Caco-2 (cell line): ENCODE data around the gene SPOCK1. TPM values are rescaled to one million over a fixed set of nuclear protein-coding genes. Genes with fewer than 3 reads are reported as not detected.

Experiments
- BruUV-seq: library from RNA; stranded (reverse); fragments of 400-500 nt; replicated peaks from 2 replicates; lab custom pipeline; 2021; lab: Mats Ljungman, UMichigan
- CTCF ChIA-PET: fragments of 300-600 bp; sonication (Branson Sonifier 250); formaldehyde crosslinking; loops from one replicate; lab custom pipeline; 2022; ENCODE audit warnings: antibody characterized with exemption; lab: Charles Lee
- POLR2A ChIA-PET: fragments of 300-600 bp; sonication (Branson Sonifier 250); formaldehyde crosslinking; loops from one replicate; lab custom pipeline; 2022; ENCODE audit warnings: antibody characterized with exemption; lab: Charles Lee
- DNase-seq, 2 experiments: peaks; one replicate each; pipeline versions ENCODE4 v3.0.0 to v3.0.0-alpha.2; 2020 to 2022
- H3K27me3 ChIP-seq: replicated peaks from 2 replicates; pipeline ENCODE4 v1.6.0; 2011; ENCODE audit warnings: low read length; ENCODE audit not compliant: control insufficient read depth, insufficient read depth
- H3K36me3 ChIP-seq: 2 replicates; pipeline ENCODE4 v1.5.1; 2011; ENCODE audit warnings: low read length; ENCODE audit not compliant: control insufficient read depth, insufficient read depth
- H3K4me1 ChIP-seq: fragments of 250-450 bp; sonication (Bioruptor Pico); 2 replicates; pipeline ENCODE4 v1.5.1; 2020; ENCODE audit warnings: mild to moderate bottlenecking
- H3K4me3 ChIP-seq: 2 replicates; pipeline ENCODE4 v1.5.1; 2011; ENCODE audit warnings: low read depth, mild to moderate bottlenecking, control low read depth, low read length
- H3K9me3 ChIP-seq: fragments of 250-450 bp; sonication (Bioruptor Pico); 2 replicates; pipeline ENCODE4 v1.5.1; 2020; ENCODE audit warnings: mild to moderate bottlenecking, moderate library complexity
- H3K27ac Mint-ChIP-seq: one replicate; pipeline ENCODE4 v1.8.0; 2022; ENCODE audit warnings: mixed read lengths; ENCODE audit not compliant: unreplicated experiment
- H3K27me3 Mint-ChIP-seq: one replicate; pipeline ENCODE4 v1.8.0; 2022; ENCODE audit warnings: mixed read lengths; ENCODE audit not compliant: insufficient read depth, unreplicated experiment
- H3K36me3 Mint-ChIP-seq: one replicate; pipeline ENCODE4 v1.8.0; 2022; ENCODE audit warnings: mild to moderate bottlenecking, mixed read lengths; ENCODE audit not compliant: insufficient read depth, unreplicated experiment
- H3K4me1 Mint-ChIP-seq: one replicate; pipeline ENCODE4 v1.8.0; 2022; ENCODE audit warnings: low read depth, mixed read lengths; ENCODE audit not compliant: unreplicated experiment
- H3K4me3 Mint-ChIP-seq: one replicate; pipeline ENCODE4 v1.8.0; 2022; ENCODE audit warnings: mild to moderate bottlenecking, moderate library complexity, mixed read lengths; ENCODE audit not compliant: unreplicated experiment
- H3K9me3 Mint-ChIP-seq: one replicate; pipeline ENCODE4 v1.8.0; 2022; ENCODE audit warnings: mixed read lengths; ENCODE audit not compliant: unreplicated experiment
- CTCF ChIP-seq, 2 experiments: fragments of 200-600 bp in 1 of 2; IDR thresholded peaks; 1 replicate in 1 of 2; 2 replicates in 1 of 2; pipeline versions ENCODE4 v1.5.1 to v1.8.0; 2011 to 2022; ENCODE audit warnings: antibody characterized with exemption in 1 of 2, control low read depth in 1 of 2, inconsistent platforms in 1 of 2, low read depth in 1 of 2, low read length in 1 of 2, mild to moderate bottlenecking in 1 of 2, moderate library complexity in 1 of 2; ENCODE audit not compliant: insufficient read depth in 1 of 2, severe bottlenecking in 1 of 2, unreplicated experiment in 1 of 2
- intact Hi-C: fragments of 100-400 bp; cut with micrococcal nuclease; formaldehyde crosslinking; loops from one replicate; pipeline ENCODE4 v1.10.0; 2022; ENCODE audit not compliant: unreplicated experiment
- total RNA-seq: library from RNA; stranded (reverse); gene quantifications from 2 replicates; pipeline ENCODE4 v1.2.3, GENCODE V29; 2022

SPOCK1 gene
- total RNA-seq, 1 experiment from 2014 or later = not detected

GRCh38 chr5:137099651-137100050 is 399.5 kb downstream of the SPOCK1 start:
- H3K9me3 Mint-ChIP-seq = no peaks in the 10 kb centered on the region
- no peaks in the 10 kb centered on the region for H3K36me3 ChIP-seq
- H3K4me1 ChIP-seq = no peaks in the 10 kb centered on the region
- H3K9me3 ChIP-seq = no peaks in the 10 kb centered on the region
- POLR2A ChIA-PET = no interaction called here
- CTCF ChIA-PET = no interaction called here
- no peak overlapping the region for H3K27ac Mint-ChIP-seq
- BruUV-seq = no TSS peak
- no peak for DNase-seq
- H3K4me3 ChIP-seq = no peak overlapping the region
- no peaks in the 10 kb centered on the region for H3K4me1 Mint-ChIP-seq
- intact Hi-C loops = no loop called here
- H3K4me3 Mint-ChIP-seq = no peak overlapping the region
- no peaks in the 10 kb centered on the region; the same call in 1 of the 2 replicates for H3K27me3 ChIP-seq
- H3K27me3 Mint-ChIP-seq = peaks cover 10% of the 10 kb centered on the region
- no peaks in the 10 kb centered on the region for H3K36me3 Mint-ChIP-seq
- no peak for TF ChIP-seq CTCF (IDR thresholded peaks at IDR 0.05; ENCODE audit: insufficient read depth in 1 of 2, low read depth in 1 of 2, low read length in 1 of 2, severe bottlenecking in 1 of 2, unreplicated experiment in 1 of 2)

- H3K27me3 Mint-ChIP-seq = peaks cover 8% of the 10 kb centered on the region
- no peaks in the 10 kb centered on the region for H3K4me1 ChIP-seq
- TF ChIP-seq CTCF (IDR thresholded peaks at IDR 0.05; ENCODE audit: insufficient read depth in 1 of 2, low read depth in 1 of 2, low read length in 1 of 2, severe bottlenecking in 1 of 2, unreplicated experiment in 1 of 2) = no peak
- no peak overlapping the region for H3K27ac Mint-ChIP-seq
- H3K9me3 ChIP-seq = no peaks in the 10 kb centered on the region
- no peaks in the 10 kb centered on the region for H3K36me3 ChIP-seq
- H3K27me3 ChIP-seq = no peaks in the 10 kb centered on the region; the same call in 1 of the 2 replicates
- BruUV-seq = no TSS peak
- DNase-seq = no peak
- H3K36me3 Mint-ChIP-seq = no peaks in the 10 kb centered on the region
- H3K4me3 Mint-ChIP-seq = no peak overlapping the region
- no peaks in the 10 kb centered on the region for H3K4me1 Mint-ChIP-seq
- H3K4me3 ChIP-seq = no peak overlapping the region
- intact Hi-C loops = no loop called here
- POLR2A ChIA-PET = no interaction called here
- CTCF ChIA-PET = no interaction called here
- H3K9me3 Mint-ChIP-seq = no peaks in the 10 kb centered on the region
Observed at GRCh38 chr5:137098663-137099062, 400.5 kb downstream of the SPOCK1 start.

GRCh38 chr5:137098238-137098637 is 400.9 kb downstream of the SPOCK1 start:
- Histone ChIP-seq H3K4me3 (no peak overlapping the region), H3K36me3 (no peaks in the 10 kb centered on the region), H3K4me1 (no peaks in the 10 kb centered on the region), H3K9me3 (no peaks in the 10 kb centered on the region), H3K27me3 (no peaks in the 10 kb centered on the region; the same call in 1 of the 2 replicates)
- no peaks in the 10 kb centered on the region for H3K4me1 Mint-ChIP-seq
- DNase-seq = no peak
- H3K36me3 Mint-ChIP-seq = no peaks in the 10 kb centered on the region
- H3K27me3 Mint-ChIP-seq = peaks cover 12% of the 10 kb centered on the region
- BruUV-seq = no TSS peak
- ChIA-PET POLR2A (no interaction called here), CTCF (no interaction called here)
- H3K4me3 Mint-ChIP-seq = no peak overlapping the region
- no peak for TF ChIP-seq CTCF (IDR thresholded peaks at IDR 0.05; ENCODE audit: insufficient read depth in 1 of 2, low read depth in 1 of 2, low read length in 1 of 2, severe bottlenecking in 1 of 2, unreplicated experiment in 1 of 2)
- intact Hi-C loops = no loop called here
- H3K27ac Mint-ChIP-seq = no peak overlapping the region
- no peaks in the 10 kb centered on the region for H3K9me3 Mint-ChIP-seq
